Measurements from ENCODE around the gene CCDC177. TPM values are rescaled to one million over a fixed set of nuclear protein-coding genes. Genes with fewer than 3 reads are reported as not detected.
"Not testable (repeated sequence)": the region's sequence is repeated elsewhere in the genome, so short reads cannot be mapped to it uniquely, and the experiment has no call there.

The CCDC177 gene
- polyA plus RNA-seq, 3 donors = 0.04 to 0.08 (median 0.08) TPM

DNA sequence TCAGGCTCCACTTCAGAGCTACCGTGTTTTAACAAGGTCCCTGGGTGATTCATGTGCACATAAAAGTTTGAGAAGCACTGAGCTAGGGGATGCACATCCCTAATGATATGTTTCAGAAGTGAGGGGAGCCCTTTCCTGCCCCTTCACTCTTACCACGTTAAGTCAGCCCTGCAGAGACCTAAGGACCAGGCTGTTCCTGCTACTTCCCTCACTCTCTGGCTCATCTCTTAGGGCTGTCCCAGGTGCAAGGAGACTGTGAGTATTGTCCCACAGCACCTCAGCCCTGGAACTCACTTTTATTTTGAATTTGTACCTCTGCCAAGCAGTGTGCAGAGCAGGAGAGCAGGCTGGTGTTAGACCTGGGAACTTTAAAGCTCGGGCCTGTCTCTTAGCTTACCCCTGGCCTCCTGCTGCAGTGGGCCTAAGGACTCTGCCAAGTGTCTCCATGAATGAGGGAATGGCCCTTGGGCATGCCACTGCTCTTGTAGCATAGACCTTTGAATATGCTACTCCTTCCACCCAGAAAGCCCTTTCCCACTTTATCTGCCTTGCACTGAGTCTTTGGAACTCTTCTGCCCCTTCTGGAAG lies 25.7 kb upstream of the CCDC177 start:
- no peak for DNase-seq (ENCODE audit: low read depth in 3 of 3, low spot score in 2 of 3)

DNA sequence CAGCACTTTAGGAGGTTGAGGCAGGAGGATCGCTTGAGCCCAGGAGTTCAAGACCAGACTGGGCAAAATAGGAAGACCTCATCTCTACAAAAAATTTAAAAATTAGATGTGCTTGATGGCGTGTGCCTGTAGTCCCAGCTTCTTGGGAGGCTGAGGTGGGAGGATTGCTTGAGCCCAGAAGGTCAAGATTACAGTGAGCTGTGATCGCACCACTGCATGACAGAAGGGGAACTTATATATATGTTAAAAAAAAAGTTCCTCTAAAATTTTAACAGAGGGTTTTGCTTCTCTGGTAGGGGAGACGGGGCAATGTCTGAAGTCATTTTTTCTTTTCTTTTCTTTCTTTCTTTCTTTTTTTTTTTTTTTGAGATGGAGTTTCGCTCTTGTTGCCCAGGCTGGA lies 24.8 kb upstream of the CCDC177 start:
- not testable (repeated sequence) for DNase-seq (ENCODE audit: low read depth in 3 of 3, low spot score in 2 of 3)

GRCh38 chr14:69595336-69595735 lies 20.7 kb upstream of the CCDC177 start:
- no peak for DNase-seq (ENCODE audit: low read depth in 3 of 3, low spot score in 2 of 3)

GRCh38 chr14:69594846-69595245 lies 20.2 kb upstream of the CCDC177 start:
- DNase-seq (ENCODE audit: low read depth in 3 of 3, low spot score in 2 of 3) = no peak

- DNase-seq (ENCODE audit: low read depth in 3 of 3, low spot score in 2 of 3) = no peak
Measured at GRCh38 chr14:69593018-69593677, 18.5 kb upstream of the CCDC177 start.

DNA sequence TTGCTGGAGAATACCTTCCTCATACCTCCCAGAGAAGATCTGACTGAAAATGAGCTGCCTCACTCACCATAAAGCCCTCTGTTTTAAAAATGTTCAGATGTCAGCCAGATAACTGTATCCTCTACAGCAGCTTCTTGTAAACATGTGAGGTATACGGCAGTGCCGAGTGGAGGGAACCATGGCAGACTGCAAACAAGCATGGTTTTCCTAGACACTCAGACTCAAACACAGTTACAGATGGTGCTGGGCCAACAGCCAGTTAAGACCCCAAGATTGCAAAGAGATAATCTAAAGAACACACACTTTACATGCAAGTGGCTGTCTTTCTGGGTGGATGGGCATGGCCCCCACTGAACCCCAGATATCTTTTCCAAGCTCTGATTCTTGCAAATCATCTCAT lies 16.6 kb upstream of the CCDC177 start:
- DNase-seq (ENCODE audit: low read depth in 3 of 3, low spot score in 2 of 3) = no peak

DNA sequence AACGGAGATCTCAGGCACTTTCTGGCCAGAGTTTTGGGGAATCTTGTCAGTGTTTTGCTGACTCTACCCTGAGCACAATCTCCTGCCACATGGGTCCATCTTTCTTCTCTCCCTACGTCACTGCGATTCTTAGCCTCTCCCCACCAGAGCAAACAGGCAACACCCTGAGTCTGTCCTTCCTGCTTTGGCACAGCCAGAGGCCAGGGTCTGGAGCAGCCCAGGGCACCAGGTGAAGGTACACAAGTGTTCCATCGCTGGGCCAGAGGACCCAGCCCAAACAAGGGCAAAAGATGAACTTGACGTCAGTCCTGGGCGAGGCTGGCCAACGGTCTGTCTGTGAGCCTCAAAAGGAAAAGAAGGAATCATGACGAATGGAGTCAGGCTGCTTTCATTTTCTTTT lies 12.7 kb upstream of the CCDC177 start:
- DNase-seq (ENCODE audit: low read depth in 3 of 3, low spot score in 2 of 3) = no peak

GRCh38 chr14:69586404-69586803 lies 11.7 kb upstream of the CCDC177 start:
- DNase-seq (ENCODE audit: low read depth in 3 of 3, low spot score in 2 of 3) = no peak

DNA sequence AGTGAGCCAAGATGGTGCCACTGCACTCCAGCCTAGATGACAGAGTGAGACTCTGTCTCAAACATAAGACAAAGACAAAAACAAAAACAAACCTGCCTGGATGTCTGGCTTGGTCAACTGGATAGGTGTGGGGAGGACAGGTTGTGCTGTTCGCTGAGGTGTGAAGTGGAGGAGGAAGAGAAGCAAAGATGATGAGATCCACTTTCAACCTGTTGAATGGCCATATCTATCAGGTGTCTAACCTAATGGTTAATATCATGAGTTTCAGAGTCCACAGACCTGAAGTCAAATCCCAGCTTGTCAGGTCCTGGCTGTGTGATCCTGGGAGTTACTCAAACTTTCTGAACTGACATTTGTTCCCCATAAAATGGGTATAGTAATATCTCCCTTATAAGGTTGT lies 9.7 kb upstream of the CCDC177 start:
- DNase-seq (ENCODE audit: low read depth in 3 of 3, low spot score in 2 of 3) = no peak

DNA sequence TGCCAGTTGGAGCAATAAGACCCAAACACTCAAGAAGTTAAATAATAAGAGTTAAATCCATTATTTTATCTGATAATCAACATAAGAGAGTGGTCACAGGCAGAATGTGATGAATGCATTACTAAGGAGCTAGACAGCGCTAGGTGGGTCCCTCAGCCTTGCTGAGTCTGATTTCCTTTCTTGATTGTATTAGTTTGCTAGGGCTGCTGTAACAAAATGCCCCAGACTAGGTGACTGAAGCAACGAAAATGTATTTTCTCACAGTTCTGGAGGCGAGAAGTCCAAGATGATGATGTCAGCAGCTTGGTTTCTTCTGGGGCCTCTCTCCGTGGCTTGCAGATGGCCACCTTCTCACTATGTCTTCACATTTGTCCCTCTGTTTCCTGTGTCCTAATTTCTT lies 8.2 kb upstream of the CCDC177 start:
- no peak for DNase-seq (ENCODE audit: low read depth in 3 of 3, low spot score in 2 of 3)

GRCh38 chr14:69582212-69582611 lies 7.5 kb upstream of the CCDC177 start:
- DNase-seq (ENCODE audit: low read depth in 3 of 3, low spot score in 2 of 3) = no peak

DNA sequence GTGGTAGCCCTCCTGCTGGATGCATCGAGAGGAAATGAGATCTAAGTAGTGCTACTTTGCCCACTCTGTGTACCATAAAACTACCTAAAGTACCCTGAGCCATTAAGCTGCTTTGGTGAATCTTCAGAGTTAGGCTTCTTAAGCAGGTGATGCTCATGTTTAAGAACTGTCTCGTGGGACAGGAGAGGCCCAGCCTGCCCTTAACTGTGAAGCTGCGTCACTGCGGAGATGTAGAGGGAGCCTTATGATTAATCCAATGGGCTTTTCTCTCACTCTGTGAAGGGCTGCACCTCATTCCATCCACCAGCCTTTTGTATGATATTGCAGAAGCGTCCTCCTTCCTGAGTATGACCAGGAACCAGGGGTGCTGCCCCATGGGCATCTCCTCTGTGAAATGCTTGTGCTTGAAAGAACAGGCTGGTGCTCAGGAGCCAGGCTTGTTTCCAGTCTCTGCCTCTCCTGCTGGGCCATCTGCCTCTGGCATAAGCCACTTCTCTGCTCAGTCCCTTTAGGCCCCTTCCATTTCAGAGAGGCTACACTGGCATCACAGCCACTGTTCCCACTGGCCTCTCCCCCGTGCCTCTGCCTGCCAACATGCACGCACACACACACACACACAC lies 6.8 kb upstream of the CCDC177 start:
- DNase-seq (ENCODE audit: low read depth in 3 of 3, low spot score in 2 of 3) = no peak

GRCh38 chr14:69580009-69580577 lies 5.4 kb upstream of the CCDC177 start:
- no peak for DNase-seq (ENCODE audit: low read depth in 3 of 3, low spot score in 2 of 3)

DNA sequence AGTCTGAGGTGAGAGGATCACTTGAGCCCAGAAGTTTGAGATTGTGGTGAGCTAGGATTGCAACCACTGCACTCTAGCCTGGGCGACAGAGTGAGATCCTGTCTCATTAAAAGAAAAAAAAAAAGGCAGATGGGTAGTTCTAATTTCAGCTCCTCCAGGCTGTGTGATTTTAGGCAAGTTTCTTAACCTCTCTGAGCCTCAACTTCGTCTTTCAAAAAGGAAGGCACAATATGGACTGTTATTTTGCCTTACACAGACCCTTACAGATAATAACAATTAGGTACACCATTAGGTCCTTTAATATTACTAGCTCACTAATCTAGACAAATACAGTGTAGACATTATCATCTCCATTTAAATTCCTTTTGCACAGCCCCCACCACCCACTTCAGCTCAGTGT lies 4.8 kb upstream of the CCDC177 start:
- DNase-seq (ENCODE audit: low read depth in 3 of 3, low spot score in 2 of 3) = no peak

DNA sequence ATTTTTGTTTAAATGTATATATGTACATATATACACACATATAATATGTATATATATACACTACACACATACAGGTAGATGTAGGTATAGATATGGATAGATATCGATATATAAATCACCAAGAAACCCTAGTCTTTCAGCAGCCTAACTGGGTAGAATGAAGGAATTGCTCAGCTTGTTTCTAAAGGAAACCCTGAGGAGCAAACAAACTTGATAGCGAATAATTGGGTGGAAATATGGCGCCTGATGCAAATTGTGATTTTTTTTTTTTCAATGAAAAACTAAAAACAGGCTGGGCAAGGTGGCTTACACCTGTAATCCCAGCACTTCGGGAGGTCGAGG lies 254 bp upstream of the CCDC177 start:
- no peak for DNase-seq (ENCODE audit: low read depth in 3 of 3, low spot score in 2 of 3)

DNA sequence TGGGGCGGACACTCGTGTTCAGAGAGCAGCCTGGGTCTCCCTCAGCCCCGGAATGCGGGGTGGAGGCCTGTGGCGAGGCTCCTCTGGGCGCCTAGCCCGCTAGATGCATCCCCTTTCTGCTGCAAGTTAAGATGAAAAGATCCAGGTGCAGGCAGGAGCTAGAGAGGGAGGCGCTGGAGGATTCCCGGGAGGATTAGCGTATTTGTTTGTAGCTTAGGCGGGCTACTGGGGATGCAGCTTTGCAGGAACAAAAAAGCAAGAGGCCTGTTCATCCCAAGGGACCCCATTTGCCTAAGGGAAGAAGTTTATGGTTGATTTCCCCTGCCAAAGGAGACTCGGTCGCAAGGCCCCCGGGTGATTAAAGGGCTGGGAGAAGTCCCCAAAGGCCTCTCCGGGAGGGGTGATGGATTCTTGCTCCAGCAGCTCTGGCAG lies 824 bp downstream of the CCDC177 start:
- DNase-seq (ENCODE audit: low read depth in 3 of 3, low spot score in 2 of 3) = no peak

- DNase-seq (ENCODE audit: low read depth in 3 of 3, low spot score in 2 of 3) = no peak
Measured at GRCh38 chr14:69573205-69573830, 1.4 kb downstream of the CCDC177 start.

DNA sequence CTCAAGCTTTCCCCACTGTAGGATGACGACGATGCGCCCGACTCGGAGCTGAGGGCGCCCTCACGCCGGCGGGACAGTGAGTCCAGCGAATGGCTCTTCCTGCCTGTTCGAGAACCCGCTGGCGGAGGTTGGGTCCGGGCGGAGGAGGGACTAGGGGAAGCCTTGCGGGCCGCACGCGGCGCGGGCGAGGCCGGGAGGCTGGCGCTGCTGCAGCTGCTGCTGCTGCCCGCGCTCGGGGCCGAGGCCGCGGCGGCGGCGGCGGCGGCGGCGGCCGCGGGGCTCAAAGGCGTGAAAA lies 1.9 kb downstream of the CCDC177 start:
- DNase-seq (ENCODE audit: low read depth in 3 of 3, low spot score in 2 of 3) = no peak

- DNase-seq (ENCODE audit: low read depth in 3 of 3, low spot score in 2 of 3) = no peak
Measured at GRCh38 chr14:69572030-69572840, 2.4 kb downstream of the CCDC177 start.

DNA sequence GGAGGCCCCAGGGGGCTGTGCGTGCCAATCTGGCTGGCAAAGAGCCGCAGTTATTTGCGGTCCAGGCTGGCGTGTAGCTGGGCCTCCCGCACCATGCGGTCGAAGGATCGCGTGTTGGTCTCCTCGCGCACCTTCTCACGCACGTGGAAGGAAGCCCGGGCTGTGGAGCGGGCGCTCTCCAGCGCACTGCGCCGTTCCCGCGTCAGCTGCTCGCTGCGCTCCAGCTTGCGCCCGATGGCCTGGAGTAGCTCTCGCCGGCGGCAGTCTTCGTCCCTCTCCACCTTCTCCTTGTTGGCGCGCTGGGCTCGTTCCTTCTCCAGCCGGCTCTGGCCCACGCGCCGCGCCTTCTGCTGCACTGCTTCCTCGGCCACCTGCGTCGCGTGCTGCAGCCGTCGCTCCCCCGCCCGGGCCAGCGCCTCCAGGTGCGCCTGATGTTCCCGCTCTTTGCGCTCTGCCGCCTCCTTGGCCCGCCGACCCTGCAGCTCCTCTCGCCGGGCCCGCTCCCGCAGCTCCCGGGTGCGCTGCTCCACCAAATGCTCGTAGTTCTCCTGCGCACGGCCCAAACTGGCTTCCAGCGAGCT lies 3.1 kb downstream of the CCDC177 start:
- DNase-seq (ENCODE audit: low read depth in 3 of 3, low spot score in 2 of 3) = no peak

Measured in right renal cortex interstitium (tissue), 3 donors.